Right ventricle myocardium inferior (tissue), 1 donor: ENCODE results near the gene NOP53. TPM values are rescaled to one million over a fixed set of nuclear protein-coding genes. Genes with fewer than 3 reads are reported as not detected.
"Not testable (repeated sequence)": the region's sequence is repeated elsewhere in the genome, so short reads cannot be mapped to it uniquely, and the experiment has no call there.

Experiments
- ATAC-seq: fragments of 200-7000 bp; cut with Tn5 transposase; one replicate; pipeline ENCODE4 v1.9.1; 2020; ENCODE audit warnings: mild to moderate bottlenecking, moderate library complexity
- DNase-seq: peaks from one replicate; pipeline ENCODE4 v3.0.0; 2021; ENCODE audit errors: missing footprints
- intact Hi-C: fragments of 100-400 bp; cut with DNase I; formaldehyde crosslinking; loops from one replicate; pipeline ENCODE4 v1.11.0; 2022
- total RNA-seq: library from RNA; stranded (reverse); fragmentation: NEBNext Ultra II Directional; extraction: Animal tissue kit (Norgen Biotek cat#: 25700); gene quantifications from one replicate; pipeline ENCODE4 v1.2.1, GENCODE V29; 2021
- donor health status: DM: no; HTN: yes; CAD: no; lungs with severe emphysema.

NOP53 gene
- total RNA-seq, 1 donor from 2014 or later: 172 TPM

DNA sequence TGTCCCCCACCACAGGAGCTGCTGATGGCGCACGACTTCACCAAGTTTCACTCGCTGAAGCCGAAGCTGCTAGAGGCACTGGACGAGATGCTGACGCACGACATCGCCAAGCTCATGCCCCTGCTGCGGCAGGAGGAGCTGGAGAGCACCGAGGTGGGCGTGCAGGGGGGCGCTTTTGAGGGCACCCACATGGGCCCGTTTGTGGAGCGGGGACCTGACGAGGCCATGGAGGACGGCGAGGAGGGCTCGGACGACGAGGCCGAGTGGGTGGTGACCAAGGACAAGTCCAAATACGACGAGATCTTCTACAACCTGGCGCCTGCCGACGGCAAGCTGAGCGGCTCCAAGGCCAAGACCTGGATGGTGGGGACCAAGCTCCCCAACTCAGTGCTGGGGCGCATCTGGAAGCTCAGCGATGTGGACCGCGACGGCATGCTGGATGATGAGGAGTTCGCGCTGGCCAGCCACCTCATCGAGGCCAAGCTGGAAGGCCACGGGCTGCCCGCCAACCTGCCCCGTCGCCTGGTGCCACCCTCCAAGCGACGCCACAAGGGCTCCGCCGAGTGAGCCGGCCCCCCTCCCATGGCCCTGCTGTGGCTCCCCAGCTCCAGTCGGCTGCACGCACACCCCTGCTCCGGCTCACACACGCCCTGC lies 4.4 kb upstream of the NOP53 start:
- ATAC-seq: no peak
- intact Hi-C loops: no loop called here

DNA sequence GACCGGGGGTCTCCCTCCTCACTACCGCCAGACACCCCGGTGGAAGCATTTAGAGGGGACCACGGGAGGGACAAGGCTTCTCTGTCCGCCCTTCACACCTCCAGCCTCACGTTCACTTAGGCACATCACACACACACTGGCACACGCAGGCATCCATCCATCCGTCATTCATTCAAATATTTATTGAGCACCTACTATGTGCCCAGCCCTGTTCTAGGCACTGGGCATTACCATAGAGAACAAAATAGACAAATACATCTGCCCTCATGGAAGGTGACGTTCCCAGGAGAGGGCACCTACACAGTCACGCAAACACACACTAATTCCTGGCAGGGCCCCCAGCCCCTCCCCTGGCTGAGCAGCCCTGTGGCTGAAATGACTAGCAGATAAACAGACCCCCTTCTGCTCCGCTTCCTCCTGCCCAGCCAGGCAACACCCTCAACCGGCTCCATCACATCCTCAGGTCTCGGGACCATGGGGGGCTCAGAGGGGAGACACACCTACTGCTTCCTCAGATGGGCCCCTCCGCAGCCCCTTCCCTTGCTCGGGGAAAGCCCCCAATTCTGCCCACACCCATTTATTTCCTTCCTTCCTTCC lies 3.7 kb upstream of the NOP53 start:
- DNase-seq: peak; percentile 57
- intact Hi-C loops: no loop called here
- no peak for ATAC-seq

More for the DNA sequence above, 4.4 kb upstream of the NOP53 start:
- DNase-seq: no peak

GRCh38 chr19:47742634-47743033 lies 2.7 kb upstream of the NOP53 start:
- ATAC-seq (no peak), DNase-seq (no peak)
- intact Hi-C loops: loop anchor here (1.0 kb wide), 2 partner anchors 12 to 29 kb away; partner anchors contain the start of gene EHD2

GRCh38 chr19:47746129-47746528 lies 783 bp downstream of the NOP53 start:
- DNase-seq: peak; percentile 3
- intact Hi-C loops: loop anchor here (5.0 kb wide), 1 partner anchor 36 kb away; no protein-coding TSS in a partner anchor
- not testable (repeated sequence) for ATAC-seq

GRCh38 chr19:47749326-47749725 lies 4.0 kb downstream of the NOP53 start:
- DNase-seq (no peak), ATAC-seq (no peak)
- intact Hi-C loops: loop anchor here (5.0 kb wide), 1 partner anchor 33 kb away; no protein-coding TSS in a partner anchor

- intact Hi-C loops: no loop called here
- ATAC-seq (no peak), DNase-seq (no peak)
These were observed 5.4 kb downstream of the NOP53 start for GRCh38 chr19:47750752-47751151.

DNA sequence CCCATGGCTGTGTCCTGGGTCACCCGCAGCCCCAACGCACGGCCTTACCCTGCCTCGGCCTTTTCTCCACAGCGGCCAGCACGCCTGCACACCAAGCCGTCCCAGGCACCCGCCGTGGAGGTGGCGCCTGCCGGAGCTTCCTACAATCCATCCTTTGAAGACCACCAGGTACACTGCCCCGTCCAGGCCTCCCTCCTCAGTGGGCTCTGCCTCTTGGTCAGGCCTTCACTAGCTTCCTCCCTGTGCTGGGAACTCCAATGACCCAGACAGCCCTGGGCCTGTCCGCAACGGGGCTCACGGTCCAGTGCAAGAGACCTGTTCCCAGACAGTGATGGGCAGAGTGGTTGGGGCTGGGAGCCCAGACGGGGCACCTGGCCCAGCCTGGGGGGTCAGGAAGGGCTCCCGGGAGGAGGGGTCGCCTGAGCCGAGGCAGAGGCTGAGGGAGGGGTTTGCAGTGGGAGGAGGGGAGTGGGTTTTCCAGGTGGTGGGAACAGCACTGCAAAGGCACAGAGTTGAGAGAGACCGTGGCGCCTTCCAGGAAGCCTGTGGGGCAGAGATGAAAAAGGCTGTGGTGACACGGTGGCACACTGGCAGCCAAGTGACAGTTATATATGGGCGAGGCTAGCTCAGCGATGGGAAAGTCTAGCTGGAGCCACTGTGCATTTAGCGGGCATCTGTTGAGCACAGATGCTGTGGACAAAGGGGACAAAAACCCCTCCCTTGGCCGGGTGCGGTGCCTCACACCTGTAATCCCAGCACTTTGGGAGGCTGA lies 7.3 kb downstream of the NOP53 start:
- DNase-seq (peak; percentile 11), ATAC-seq (no peak)
- intact Hi-C loops: no loop called here

DNA sequence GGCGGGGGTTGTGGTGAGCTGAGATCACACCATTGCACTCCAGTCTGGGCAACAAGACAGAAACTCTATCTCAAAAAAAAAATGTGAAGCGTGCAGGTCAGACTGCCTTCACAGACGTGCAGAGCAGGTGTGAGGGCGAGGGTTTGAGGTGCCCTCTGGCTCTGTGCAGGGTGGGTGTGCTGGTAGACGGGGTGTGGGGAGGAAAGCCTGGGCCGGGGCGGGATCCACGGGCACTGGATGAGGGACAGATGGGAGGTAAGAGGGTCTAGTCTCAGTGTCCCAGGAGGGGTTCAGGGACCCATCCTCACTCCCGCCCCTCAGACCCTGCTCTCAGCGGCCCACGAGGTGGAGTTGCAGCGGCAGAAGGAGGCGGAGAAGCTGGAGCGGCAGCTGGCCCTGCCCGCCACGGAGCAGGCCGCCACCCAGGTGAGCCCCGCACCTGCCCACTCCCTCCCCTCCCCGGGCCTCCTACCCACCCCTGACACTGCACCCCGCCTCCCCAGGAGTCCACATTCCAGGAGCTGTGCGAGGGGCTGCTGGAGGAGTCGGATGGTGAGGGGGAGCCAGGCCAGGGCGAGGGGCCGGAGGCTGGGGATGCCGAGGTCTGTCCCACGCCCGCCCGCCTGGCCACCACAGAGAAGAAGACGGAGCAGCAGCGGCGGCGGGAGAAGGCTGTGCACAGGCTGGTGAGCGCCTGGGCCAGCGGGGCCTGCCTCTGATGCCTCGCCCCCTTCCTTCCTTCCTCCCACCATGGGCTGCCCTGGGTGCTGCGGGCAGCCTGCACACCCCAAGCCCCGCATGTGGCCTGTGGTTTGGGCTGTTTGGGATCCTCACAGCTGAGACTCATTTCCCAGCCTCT lies 9.1 kb downstream of the NOP53 start:
- ATAC-seq: no peak
- intact Hi-C loops: no loop called here

DNA sequence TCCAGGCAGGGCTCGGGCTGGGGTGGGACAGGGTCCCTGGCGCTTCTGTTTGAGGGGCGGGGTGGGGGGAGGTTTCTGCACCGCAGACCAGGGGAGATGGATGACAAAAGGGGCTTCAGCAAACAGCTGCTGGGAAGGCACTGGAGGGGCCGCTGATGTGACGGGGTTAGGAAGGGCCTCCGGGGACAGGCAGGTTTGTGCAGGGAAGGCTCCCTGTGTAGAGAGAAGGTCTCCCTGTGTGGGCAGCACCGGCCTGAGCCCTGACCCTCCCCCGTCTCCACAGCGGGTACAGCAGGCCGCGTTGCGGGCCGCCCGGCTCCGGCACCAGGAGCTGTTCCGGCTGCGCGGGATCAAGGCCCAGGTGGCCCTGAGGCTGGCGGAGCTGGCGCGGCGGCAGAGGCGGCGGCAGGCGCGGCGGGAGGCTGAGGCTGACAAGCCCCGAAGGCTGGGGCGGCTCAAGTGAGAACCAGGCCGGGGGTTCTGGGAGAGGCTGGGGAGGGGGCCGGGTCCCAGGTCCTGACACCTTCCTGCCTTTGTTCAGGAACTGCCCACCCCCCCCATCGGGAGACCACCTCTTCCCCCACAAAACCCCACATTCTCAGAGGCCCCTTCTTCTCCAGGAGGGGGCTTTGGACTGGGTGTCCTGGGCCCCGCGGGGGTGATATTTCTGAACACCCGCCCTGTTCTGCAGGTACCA lies 9.9 kb downstream of the NOP53 start:
- intact Hi-C loops: no loop called here
- peak; percentile 55 for DNase-seq
- ATAC-seq: no peak

More for the DNA sequence above, 9.1 kb downstream of the NOP53 start:
- peak; percentile 49 for DNase-seq

- DNase-seq: peak; percentile 33
- intact Hi-C loops: no loop called here
- no peak for ATAC-seq
These were observed 10.6 kb downstream of the NOP53 start for GRCh38 chr19:47755762-47756626.

DNA sequence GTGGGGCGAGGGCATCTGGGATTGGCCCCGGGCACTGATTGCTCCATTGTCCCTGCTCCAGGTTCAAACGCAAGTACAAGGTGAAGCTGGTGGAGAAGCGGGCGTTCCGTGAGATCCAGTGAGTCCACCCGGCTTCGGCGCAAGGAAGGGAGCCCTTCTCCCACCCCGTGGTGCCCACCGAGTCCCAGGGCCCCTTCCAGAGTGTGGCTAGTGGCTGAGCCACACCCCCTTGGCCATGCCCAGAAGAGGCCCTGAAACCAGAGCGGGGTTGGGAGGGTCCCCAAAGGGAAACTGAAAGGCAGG lies 11.2 kb downstream of the NOP53 start:
- DNase-seq (peak; percentile 23), ATAC-seq (no peak)
- intact Hi-C loops: no loop called here

- peak; percentile 45 for DNase-seq
- intact Hi-C loops: no loop called here
- no peak for ATAC-seq
These were observed 11.7 kb downstream of the NOP53 start for GRCh38 chr19:47756953-47757608.

GRCh38 chr19:47757617-47758442 lies 12.5 kb downstream of the NOP53 start:
- DNase-seq (peak; percentile 27), ATAC-seq (no peak)
- intact Hi-C loops: no loop called here

DNA sequence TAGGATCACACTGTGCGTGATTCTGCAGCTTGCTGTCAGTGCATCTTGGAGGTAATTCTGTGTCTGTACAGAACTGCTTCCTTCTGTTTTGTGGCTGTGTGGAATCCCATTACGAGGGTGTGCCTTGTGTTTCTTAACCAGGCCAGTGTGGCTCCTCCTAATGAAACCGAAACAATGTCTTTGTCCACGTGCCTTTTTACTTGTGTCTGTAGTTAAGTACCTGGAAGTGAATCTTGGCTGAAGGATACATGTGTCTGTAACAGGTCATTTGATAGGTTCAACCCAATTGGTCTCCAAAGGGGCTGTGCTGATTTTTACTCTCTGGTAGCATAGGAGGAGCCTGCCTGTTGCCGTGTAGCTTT lies 13.1 kb downstream of the NOP53 start:
- intact Hi-C loops: no loop called here
- peak; percentile 17 for DNase-seq
- no peak for ATAC-seq

DNA sequence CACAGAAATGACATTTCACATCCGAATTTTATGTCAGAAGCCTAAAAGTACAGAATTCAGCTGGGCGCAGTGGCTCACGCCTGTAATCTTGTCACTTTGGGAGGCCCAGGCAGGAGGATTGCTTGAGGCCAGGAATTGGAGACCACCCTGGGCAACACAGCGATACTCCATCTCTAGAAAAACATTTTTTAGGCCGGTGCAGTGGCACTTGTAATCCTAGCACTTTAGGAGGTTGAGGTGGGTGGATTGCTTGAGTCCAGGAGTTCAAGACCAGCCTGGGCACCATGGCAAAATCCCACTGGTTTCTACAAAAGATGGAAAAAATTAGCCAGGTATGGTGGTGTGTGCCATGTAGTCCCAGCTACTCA lies 15.3 kb downstream of the NOP53 start:
- DNase-seq: peak; percentile 5
- no peak for ATAC-seq
- intact Hi-C loops: no loop called here

DNA sequence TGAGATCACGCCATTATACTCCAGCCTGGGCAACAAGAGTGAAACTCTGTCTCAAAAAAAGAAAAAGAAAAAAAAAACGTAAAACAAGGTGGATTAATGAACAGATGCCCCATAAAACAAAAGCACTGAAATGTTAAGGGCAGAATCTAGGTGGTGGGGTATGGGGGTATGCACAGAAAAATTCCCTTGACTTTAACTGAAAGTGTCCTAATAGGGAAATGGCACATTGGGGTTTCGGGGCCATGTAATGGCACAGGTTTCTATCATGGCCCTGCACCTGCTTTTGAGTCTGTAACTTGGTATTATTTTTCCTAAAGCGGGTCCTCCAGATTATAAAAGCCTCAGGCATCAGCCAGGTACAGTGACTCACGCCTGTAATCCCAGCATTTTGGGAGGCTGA lies 16.2 kb downstream of the NOP53 start:
- DNase-seq: no peak
- ATAC-seq: no peak
- intact Hi-C loops: no loop called here
